Measurements from ENCODE around the gene ADSL.

Gene ADSL

DNA sequence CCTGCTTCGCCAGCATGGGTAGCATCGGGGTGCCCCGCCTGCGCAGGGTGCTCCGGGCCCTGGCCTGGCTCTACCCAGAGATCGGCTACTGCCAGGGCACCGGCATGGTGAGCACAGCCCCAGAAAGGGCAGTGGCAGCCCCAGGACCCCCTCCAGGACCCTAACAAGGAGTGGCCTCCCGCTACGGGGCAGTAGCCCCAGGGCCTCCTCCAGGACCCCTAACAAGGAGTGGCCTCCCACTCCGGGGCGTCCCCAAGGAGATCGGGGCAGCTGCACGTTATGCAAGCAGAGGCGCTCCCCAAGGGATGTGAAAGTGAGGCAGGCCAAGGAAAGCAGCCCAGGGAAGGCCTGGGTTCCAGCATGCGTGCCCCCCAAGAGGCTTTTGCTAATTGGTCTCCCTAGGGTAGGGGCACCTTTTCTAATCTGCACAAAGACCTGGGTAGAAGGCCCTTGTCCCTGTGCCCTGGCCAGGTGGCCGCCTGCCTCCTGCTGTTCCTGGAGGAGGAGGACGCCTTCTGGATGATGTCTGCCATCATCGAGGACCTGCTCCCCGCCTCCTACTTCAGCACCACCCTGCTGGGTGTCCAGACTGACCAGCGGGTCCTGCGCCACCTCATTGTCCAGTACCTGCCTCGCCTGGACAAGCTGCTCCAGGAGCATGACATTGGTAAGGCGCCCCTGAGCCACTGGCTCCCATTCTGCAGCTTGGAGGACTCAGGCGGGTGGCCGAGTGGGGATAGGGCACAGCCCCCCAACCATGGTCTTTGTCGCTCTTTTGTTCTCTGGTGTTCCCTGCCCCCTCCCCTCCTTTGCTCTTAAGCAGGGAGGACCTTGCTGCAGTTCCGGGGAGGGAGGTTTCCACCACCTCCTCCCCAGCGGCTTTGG is 59.1 kb downstream of the ADSL start:
- DNase-seq (no peak), ATAC-seq (no peak)

GRCh38 chr22:40406063-40406890 is 60.0 kb downstream of the ADSL start:
- DNase-seq, result no peak
- no peak for ATAC-seq

DNA sequence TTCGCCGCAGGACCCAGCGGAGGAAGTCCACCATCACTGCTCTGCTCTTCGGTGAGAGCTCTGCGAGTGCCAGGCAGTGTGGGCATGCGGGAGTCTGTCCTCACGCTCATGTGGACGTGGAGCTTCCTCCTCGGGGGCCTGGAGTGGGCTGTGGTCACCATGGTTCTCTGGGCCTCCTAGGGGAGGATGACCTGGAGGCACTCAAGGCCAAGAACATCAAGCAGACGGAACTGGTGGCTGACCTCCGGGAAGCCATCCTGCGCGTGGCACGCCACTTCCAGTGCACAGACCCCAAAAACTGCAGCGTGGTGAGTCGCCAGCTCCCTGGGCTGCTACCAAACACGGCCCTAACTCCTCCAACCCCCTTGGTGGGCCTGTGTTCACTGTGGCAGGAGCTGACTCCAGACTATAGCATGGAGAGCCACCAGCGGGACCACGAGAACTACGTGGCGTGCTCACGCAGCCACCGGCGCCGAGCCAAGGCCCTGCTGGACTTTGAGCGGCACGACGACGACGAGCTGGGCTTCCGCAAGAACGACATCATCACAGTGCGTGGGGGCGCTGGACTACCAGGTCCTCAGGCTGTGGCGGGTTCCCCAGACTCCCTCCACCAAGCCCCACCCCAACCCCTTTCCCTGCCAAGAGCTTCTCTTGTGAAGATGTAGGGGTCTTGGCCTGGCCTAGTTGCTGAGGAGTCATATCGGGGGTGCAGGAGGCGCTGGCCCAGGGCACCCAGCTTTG is 60.9 kb downstream of the ADSL start:
- ATAC-seq (no peak), DNase-seq (no peak)

- ATAC-seq (no peak), DNase-seq (no peak)
These were observed 61.8 kb downstream of the ADSL start for GRCh38 chr22:40407831-40408717.

- DNase-seq (no peak), ATAC-seq (no peak)
These were observed 62.7 kb downstream of the ADSL start for GRCh38 chr22:40408718-40409612.

- DNase-seq, result no peak
- ATAC-seq, result no peak
These were observed 63.4 kb downstream of the ADSL start for GRCh38 chr22:40409613-40410113.

DNA sequence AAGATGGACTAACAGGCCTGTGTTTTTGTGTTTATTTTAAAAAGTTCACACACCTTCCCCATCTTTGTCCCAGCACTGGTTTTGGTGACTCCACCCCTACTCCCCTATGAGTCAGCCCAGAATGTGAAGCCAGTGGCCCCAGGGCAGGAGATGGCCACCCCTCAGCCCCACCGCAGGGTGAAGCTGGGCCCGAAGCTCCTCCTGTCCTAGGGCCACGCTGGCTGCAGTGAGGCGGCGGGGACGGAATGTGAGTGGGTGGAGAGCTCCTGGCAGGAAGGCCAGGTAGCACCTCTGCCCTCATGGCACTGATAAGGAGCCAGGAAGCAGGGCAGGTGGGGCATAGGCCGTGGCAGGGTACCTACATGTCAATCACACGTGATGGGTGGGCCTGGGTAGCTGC is 64.0 kb downstream of the ADSL start:
- ATAC-seq (no peak), DNase-seq (no peak)

- ATAC-seq (no peak), DNase-seq (no peak)
These were observed 64.6 kb downstream of the ADSL start for GRCh38 chr22:40410731-40411505.

DNA sequence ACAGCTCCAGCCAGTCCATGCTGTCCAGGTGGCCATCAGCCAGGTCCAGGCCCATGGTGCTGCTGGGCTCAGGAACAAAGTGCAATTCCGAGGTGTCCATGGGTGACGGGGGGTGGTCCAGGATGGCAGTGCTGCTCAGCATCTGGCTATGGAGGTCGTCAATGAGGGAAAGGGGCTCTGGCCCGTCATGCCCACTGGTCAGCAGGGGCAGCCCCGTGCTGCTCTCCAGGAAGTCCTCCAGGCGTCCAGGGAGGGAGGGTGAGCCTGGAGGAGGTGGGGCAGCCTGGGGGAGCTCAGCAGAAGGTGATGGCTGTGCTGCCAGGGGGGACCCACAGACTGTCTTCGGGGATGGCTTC is 65.2 kb downstream of the ADSL start:
- no peak for ATAC-seq
- no peak for DNase-seq

DNA sequence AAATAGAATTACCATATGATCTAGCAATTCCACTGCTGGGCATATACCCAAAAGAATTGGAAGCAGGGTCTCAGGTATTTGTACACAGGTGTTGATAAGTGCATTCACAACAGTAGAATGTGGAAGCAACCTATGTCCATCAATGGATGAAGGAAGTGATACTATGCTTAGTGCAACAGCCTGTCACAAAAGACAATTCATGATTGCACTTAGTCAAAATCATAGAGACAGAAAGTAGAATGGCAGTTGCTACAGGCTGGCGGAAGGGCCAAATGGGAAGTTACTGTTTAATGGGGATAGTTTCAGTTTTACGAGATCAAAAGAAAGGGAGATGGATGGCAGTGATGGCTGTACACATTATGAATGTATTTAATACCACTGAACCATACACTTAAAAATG is 66.1 kb downstream of the ADSL start:
- no peak for DNase-seq
- ATAC-seq, result no peak

DNA sequence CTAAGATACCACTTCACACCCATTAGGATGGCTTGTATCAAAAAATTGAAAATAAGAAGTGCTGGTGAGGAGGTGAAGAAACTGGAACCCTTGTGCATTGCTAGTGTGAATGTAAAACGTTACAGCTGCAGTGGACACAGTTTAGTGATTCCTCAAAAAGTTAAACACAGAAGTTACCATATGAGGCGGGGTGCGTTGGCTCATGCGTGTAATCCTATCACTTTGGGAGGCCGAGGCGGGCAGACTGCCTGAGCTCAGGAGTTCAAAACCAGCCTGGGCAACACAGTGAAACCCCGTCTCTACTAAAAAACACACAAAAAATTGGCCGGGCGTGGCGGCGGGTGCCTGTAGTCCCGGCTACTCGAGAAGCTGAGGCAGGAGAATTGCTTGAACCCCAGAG is 67.6 kb downstream of the ADSL start:
- no peak for ATAC-seq
- no peak for DNase-seq

- ATAC-seq (no peak), DNase-seq (no peak)
These were observed 68.0 kb downstream of the ADSL start for GRCh38 chr22:40414311-40414710.

GRCh38 chr22:40414838-40415505 is 68.7 kb downstream of the ADSL start:
- DNase-seq (no peak), ATAC-seq (no peak)

- DNase-seq (no peak), ATAC-seq (no peak)
These were observed 69.4 kb downstream of the ADSL start for GRCh38 chr22:40415531-40416266.

DNA sequence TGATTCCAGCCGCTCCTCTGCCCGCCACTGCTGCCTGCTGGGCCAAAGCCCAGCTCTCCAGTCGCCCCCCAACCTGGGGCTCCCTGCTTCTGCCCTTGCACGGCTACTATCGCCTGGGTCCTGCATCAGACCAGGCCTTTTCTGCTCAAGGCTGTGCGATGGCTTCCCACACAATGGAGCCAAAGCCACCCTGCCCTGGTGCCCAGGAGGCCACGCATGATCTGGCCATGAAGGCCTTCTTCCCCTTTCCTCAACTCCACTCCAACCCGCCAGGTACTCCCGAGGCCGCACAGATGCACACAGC is 69.9 kb downstream of the ADSL start:
- DNase-seq, result no peak
- ATAC-seq, result no peak

DNA sequence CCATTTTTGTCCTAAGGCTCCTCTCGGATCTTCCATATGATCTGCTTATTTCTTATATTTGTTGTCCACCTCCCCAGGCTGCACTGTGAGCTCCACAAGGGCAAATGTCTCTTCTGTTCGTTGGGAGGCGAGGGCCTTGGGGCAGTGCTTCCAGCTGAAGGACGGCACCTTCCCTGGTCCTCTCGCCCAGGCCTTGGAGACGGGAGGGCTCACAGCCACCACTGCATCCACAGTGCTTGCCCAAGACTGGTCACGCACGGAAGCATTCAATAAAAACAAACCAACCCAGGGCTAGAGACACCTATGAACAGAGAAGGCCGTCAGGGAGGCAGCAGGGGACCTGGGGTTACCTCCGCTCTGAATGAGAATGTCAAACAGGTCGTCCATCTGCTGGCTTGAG is 70.3 kb downstream of the ADSL start:
- no peak for DNase-seq
- no peak for ATAC-seq

DNA sequence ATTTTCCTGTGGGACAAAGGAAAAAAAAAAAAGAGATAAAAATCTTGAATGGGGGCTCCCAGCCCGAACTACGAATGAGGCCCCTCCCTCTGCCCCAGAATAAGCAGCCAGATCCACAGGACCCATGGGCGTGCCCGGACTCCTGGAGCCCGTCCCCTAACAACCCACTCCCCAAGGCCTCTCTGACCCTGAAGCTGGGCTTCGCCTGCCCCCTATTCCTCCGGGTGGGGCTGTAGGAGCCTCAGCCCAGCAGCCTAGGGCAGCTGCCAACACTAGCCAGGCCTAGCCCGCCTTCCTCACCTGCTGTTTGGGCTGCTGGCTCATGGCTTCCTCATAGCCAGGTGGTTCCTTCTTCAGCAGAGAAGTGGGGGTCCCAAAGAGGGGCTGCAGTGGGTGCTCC is 70.7 kb downstream of the ADSL start:
- DNase-seq (no peak), ATAC-seq (no peak)

DNA sequence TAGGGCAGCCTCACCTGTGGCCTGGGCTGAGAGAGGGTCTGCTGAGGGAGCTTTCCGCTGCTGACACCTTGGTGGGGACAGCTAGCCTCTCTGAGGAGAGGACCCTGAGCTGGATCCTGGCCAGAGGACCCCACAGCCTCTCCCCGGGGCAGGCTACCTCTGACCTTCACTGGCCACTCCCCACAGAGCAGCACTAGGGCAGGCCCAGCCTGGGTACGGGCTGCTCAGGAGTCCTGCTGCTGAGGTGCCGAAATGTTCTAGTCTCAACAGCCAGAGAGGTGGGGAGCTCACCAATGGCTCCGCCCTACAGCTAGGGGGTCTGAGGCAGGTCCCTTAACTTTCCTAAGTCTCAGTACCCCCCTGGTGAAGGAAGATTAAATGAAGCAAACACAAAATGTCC is 71.6 kb downstream of the ADSL start:
- no peak for DNase-seq
- no peak for ATAC-seq

Measured in stimulated activated naive CD8-positive, alpha-beta T cell treated with anti-CD3 and anti-CD28 coated beads, Interleukin-15, Interleukin-2, amounts not matched to agents 100 U/mL and 50 U/mL, for 24 hours (primary cell).